GM08714 (cell line): ENCODE results near the gene RBM25.

ENCODE experiments used
- H3K4me3 ChIP-seq: fragments of 200-500 bp; sonication (Bioruptor generic); 2 replicates; pipeline ENCODE4 v1.5.1; 2014; ENCODE audit warnings: mild to moderate bottlenecking, low read length, inconsistent platforms
- ZNF274 ChIP-seq: IDR thresholded peaks from 2 replicates; pipeline ENCODE4 v1.6.1; 2012; ENCODE audit warnings: mild to moderate bottlenecking, low read depth, low read length

Gene RBM25

GRCh38 chr14:73170686-73171085 lies 112.4 kb downstream of the RBM25 start:
- H3K4me3 ChIP-seq, result no peak overlapping the region
- no peak for TF ChIP-seq ZNF274

DNA sequence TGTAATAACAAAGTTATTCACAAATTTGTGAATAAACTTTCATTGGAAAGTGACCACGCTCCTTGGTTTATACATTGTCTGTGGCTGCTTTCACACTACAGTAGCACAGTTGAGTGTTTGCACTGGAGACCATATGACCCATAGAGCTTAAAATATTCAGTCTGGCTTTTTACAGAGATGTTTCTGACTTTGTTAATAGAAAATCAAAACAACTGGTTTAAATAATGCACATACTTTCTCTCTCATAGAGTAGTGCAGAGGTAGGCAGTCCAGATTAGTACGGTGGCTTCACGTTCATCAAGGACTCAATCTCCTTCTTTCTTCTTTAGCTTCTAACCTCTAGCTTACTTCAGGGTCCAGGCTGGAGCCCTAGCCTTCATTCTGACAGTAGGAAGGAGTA lies 114.2 kb downstream of the RBM25 start:
- no peak overlapping the region for H3K4me3 ChIP-seq
- TF ChIP-seq ZNF274, result no peak

DNA sequence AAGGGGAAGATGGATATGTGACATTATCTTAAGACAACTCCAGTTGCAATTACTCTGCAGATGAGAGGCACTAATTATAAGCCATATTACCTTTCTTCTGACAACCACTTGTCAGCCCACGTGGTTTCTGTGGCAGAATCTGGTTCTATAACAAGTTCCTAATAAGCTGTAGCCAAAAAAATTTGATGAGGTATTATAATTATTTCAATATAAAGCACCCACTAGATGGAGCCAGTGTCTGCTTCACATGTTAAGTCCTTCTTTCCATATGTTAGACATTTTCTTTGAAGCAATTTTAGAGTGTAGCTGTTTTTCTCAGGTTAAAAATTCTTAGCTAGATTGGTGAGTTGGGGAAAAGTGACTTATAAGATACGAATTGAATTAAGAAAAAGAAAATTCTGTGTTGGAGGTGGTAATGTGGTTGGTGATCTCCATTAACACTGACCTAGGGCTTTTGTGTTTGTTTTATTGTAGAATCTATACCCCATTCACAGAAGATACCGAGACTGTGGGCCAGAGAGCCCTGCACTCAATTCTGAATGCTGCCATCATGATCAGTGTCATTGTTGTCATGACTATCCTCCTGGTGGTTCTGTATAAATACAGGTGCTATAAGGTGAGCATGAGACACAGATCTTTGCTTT lies 114.9 kb downstream of the RBM25 start:
- TF ChIP-seq ZNF274, result no peak
- no peak overlapping the region for H3K4me3 ChIP-seq
